Activated T-helper 9 cell treated with anti-CD3 and anti-CD28 coated beads, Interleukin-2, amount 50 U/mL, for 16 hours (primary cell): ENCODE data around the gene RACK1.

Source experiments
- DNase-seq: peaks from one replicate; pipeline ENCODE4 v3.0.0-alpha.2; 2020; ENCODE audit warnings: low read depth

The RACK1 gene

GRCh38 chr5:181195249-181195761 is 48.4 kb downstream of the RACK1 start:
- DNase-seq: no peak

DNA sequence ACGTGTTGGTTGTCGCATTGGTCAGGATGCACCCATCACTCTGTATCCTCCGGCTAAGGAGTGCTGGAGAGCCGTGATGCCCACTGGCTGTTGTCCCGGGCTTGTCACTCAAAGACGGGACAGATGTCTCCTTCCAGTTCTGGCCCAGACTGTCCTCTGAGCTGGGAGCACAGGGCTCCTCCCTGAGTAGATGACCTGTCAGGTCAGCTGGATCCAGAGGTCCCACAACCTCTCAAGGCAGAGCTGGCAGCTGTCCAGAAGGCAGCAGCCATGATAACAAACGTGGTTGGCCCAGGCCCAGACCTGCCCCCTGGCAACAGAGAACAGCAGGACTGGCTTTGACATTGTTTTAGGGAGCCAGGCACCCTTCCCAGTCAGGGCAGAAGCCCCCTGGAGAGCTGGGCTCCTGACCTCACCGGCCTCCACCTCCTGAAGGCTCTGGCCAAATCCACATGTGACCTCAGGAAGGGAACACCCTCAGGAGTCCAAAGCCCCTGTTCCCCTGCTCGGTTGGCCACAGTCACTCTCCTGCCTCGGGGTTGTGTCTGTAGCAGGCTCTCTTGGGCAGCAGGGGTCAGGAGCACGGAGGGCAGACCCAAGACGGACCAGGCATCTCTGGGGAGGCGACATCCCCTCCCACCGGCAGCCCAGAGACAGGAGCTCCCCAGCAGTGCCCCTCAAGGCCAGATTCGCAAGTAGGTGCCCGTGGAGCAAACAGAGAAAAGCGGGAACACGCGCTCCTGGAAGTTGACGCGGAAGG is 49.0 kb downstream of the RACK1 start:
- no peak for DNase-seq

- no peak for DNase-seq
Observed at GRCh38 chr5:181193656-181194055, 50.0 kb downstream of the RACK1 start.

DNA sequence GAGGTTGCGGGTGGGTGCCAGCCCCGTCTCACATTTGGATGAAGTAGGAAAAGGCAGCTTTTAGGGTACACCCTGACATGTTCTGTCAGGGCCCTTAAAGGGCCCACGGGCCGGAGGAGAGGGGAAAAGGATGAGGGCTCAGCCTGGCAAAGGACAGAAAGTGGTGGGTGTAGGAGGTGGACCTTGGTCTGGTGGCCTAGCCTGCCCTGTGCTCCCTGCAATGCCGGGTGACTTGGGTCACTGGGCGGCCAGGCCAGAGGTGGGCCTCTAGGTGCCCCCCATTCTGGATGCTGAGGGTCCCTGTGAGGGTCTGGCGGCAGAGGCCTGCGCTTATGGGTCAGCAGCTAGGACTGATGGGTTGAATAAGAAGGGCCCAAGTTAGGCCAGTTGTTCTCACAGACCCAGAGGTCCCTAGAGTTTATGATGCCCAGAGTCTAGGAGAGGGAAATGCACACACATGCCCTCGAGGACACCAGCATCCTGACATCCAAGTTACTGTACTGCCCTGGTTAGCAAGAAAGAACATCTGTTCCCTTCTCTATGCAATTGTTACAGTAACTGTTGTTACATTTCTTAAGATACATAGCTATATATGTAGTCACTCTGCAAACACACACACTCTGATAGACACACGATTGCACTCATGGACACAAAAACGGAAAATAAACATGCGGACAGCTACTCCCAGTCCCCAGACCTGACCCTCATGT is 51.2 kb downstream of the RACK1 start:
- no peak for DNase-seq

GRCh38 chr5:181191526-181192336 is 52.0 kb downstream of the RACK1 start:
- DNase-seq: peak; percentile 92

DNA sequence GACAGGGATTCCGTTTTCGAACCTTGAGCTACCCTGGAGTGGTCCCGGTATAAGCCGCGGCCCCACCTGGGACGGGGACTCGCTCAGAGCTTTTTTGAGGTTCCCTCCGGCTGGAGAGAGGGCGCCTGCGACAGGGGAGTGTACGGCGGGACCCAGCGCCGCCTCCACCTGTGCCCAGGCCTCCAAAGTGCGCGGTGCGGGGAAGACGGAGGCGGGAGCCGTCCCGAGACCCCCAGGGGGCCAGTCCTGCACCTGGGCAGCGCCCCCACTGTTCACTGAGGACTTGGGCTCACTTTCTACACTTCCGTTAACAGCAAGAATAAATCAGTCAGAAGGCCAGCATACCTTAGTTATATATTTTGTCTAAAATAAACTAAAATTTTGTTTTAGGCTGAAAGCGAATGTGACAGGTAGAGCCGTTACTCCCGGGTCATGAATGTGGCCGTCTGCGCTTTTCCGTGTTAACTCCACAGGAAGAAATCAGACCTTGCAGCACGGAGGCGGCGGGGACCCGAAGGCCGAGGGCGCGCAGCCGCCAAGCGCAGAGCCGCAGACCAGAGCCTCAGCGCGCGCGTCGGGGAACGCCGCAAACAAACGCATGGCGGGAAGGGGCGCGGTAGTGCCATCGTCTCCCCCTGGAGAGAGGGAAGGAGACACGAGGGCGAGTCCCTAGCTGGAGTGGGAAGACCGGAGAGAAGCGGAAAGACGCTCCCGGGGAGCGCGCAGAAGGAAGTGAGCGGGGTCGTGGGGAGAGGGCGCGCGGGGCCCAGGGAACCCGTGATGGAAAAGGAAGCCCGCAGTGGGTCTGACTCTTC is 52.8 kb downstream of the RACK1 start:
- peak; percentile 45 for DNase-seq

DNA sequence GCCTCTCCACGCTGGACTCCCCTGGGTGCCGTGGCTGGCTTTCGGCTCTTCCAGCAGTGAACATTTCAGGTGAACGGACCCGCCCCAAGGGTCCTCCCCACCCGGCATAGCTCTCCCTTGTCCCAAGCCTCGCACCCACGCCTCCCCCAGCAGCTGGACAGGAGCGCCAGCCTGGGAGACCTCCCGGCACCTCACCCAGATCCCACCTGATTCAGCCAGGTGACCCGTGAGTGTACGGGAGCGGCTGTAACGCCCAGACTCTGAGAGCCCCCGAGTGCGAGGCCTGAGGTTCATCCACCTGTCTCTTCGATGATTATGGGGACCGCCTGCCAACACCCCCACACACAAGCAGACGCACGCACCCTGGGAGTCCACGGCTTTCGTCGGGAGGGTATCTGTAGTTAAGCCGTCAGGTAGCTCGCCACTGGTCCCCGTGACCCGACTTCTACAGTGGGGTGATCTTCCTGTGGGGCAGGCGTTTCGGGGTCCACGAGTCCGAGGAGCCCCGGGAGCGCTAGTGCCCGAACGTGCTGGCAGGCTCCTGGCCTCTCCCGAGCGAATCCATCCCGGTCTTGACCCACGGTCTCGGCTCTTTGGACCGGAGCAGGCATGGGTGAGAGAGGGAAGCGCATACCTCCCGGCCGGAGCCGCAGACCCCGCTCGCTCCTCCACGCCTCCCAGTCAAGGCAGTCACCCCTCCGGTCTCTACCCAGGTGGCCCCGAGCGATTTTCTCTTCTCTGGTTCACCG is 53.6 kb downstream of the RACK1 start:
- DNase-seq: no peak

DNA sequence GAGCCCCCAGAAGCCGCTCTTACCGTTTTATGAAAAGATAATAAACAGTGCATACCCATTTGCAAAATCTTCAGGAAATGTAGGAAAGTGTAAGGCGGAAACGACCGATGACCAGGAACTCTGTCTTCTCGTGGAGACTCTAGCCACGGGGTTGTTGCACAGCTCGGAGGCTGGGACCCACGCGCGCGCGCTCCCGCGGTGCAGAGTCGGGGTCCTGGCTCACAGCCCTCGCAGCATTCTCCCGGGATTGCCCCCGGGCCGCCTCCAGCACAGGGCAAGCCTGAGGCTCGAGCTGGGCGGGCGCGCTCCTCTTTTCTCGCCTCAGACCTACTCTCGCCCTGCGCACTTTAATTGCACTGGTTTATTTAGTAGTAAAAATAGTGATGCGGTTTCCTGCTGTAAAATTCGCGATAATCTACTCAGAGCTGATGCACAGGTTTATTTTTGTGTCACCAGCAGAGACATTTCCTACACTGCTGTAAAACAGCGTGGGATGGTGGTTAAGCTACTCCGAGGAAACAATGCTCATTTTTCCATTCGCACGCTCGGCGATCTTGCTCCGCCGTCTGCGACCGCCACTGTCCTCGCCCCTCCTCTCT is 54.2 kb downstream of the RACK1 start:
- peak; percentile 46 for DNase-seq

GRCh38 chr5:181188700-181189362 is 54.9 kb downstream of the RACK1 start:
- peak; percentile 49 for DNase-seq

DNA sequence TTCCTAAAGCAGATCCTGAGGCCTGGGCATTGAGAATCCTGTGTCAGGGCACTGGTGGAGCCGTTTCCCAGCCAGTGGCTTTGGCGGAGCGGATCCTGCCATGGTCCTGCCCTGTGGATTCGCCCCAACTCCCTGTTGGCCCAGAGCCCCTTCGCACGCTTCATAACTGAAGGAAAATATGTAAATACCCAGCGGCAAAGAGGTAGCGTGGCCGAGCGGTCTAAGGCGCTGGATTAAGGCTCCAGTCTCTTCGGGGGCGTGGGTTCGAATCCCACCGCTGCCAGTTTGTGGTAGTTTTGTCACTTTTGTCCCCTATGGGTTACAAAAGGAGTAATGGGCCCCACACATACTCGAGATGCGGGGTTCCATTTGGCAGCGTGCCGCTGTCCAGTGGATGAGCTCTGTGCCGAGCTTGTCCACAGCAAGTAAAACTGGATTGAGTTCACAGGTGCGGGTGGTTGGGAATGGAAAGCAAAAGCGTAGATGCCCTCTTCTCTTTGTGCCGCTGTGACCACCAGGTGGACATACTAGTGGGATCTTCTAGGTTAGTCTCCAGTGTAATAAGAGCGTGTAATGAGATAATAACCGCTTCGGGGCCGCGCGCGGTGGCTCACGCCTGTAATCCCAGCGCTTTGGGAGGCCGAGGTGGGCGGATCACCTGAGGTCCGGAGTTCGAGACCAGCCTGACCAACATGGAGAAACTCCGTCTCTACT is 56.0 kb downstream of the RACK1 start:
- DNase-seq: no peak

DNA sequence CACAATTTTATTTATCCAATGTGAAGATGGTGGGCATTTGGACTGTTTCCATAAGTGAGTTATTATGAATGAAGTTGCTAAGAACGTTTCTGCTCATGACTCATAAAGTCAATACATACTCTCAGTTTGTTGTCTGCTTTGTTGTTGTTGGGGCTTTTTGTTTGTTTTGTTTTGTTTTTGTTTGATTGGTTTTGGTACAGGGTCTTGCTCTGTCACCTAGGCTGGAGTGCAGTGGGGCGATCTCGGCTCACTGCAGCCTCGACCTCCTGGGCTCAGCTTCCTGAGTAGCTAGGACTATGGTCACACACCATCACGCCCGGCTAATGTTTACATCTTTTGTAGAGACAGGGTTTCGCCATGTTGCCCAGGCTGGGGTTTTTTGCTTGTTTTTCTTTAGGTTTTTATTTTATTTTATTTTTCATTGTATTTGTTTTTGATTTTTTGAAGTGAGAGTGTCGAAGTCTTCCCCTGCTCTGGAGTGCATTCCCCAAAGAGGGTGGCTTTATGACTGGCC is 56.7 kb downstream of the RACK1 start:
- DNase-seq: no peak
